Measurements from ENCODE around the gene SIGLEC5.

The SIGLEC5 gene

DNA sequence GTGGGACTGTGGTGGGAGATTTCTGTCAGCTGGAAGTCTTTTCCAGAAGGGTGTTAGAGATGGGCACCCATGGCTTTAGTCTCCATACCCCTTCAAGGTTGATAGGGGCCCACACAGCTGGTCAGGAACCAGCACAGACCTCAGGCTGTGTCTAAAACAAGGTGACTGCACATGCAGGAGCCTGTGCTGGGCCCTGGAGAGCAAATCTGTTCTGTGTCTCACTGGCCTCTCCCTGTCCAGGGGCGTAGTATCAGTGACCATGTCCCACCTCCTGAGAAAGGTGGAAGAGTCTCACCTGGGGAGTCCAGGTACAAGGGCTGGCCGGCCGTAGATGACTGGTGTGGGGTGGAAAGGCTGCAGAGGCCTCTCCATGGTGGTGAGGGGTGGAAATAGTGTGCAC lies 39.8 kb downstream of the SIGLEC5 start:
- H3F3A ChIP-seq (ENCODE audit: insufficient read depth) = no peaks in the 10 kb centered on the region
- H3K4me3 ChIP-seq (ENCODE audit: insufficient read depth, low read length, poor library complexity, severe bottlenecking) = no peak overlapping the region
- H3K79me2 ChIP-seq (ENCODE audit: insufficient read depth, low read length) = no peaks in the 10 kb centered on the region
- H2AFZ ChIP-seq (ENCODE audit: low read depth, low read length, severe bottlenecking) = no peak overlapping the region
- no peak for TF ChIP-seq EZH2phosphoT487 (conservative IDR thresholded peaks at IDR 0.05; ENCODE audit: low read length)
- TF ChIP-seq, protein P1, sequence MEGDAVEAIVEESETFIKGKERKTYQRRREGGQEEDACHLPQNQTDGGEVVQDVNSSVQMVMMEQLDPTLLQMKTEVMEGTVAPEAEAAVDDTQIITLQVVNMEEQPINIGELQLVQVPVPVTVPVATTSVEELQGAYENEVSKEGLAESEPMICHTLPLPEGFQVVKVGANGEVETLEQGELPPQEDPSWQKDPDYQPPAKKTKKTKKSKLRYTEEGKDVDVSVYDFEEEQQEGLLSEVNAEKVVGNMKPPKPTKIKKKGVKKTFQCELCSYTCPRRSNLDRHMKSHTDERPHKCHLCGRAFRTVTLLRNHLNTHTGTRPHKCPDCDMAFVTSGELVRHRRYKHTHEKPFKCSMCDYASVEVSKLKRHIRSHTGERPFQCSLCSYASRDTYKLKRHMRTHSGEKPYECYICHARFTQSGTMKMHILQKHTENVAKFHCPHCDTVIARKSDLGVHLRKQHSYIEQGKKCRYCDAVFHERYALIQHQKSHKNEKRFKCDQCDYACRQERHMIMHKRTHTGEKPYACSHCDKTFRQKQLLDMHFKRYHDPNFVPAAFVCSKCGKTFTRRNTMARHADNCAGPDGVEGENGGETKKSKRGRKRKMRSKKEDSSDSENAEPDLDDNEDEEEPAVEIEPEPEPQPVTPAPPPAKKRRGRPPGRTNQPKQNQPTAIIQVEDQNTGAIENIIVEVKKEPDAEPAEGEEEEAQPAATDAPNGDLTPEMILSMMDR (IDR thresholded peaks at IDR 0.05; ENCODE audit: insufficient read depth, low read length, poor library complexity, severe bottlenecking) = no peak
- H3K27me3 ChIP-seq (ENCODE audit: low read length) = no peaks in the 10 kb centered on the region
- no peak overlapping the region for H3K4me2 ChIP-seq (ENCODE audit: low read depth, low read length, poor library complexity, severe bottlenecking)
- H3K36me3 ChIP-seq (ENCODE audit: low read length) = no peaks in the 10 kb centered on the region
- no peaks in the 10 kb centered on the region for H3K9me2 ChIP-seq (replicated peaks; ENCODE audit: insufficient read depth, low read length)
- no peak overlapping the region for H3K27ac ChIP-seq (ENCODE audit: low read depth, low read length)
- peaks cover 21% of the 10 kb centered on the region; the same call in 1 of the 2 replicates for H3K9me3 ChIP-seq (ENCODE audit: insufficient read depth, low read length)
- no peaks in the 10 kb centered on the region for H4K20me1 ChIP-seq (ENCODE audit: low read depth, low read length)
- H3K9ac ChIP-seq (ENCODE audit: low read length) = no peak overlapping the region

DNA sequence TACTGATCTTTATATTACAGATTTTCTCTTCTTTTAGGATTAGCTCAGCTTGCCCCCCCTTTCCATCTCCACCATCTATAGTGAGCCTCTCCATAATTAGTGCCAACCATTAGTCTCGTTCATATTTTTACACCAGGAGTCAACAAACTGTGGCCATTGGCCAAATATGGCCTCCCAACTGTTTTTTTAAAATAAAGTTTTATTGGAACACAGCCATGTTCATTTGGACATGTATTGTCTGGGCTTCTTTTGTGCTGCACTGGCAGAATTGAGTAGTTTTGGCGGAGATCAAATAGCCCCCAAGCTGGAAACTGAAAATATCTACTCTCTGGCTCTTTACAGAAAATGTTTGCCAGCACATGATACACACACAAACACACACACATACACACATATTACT lies 40.7 kb downstream of the SIGLEC5 start:
- no peak overlapping the region for H3K9ac ChIP-seq (ENCODE audit: low read length)
- TF ChIP-seq, protein P1 (IDR thresholded peaks at IDR 0.05; ENCODE audit: insufficient read depth, low read length, poor library complexity, severe bottlenecking) = no peak
- no peak for TF ChIP-seq EZH2phosphoT487 (conservative IDR thresholded peaks at IDR 0.05; ENCODE audit: low read length)
- H3K4me2 ChIP-seq (ENCODE audit: low read depth, low read length, poor library complexity, severe bottlenecking) = no peak overlapping the region

DNA sequence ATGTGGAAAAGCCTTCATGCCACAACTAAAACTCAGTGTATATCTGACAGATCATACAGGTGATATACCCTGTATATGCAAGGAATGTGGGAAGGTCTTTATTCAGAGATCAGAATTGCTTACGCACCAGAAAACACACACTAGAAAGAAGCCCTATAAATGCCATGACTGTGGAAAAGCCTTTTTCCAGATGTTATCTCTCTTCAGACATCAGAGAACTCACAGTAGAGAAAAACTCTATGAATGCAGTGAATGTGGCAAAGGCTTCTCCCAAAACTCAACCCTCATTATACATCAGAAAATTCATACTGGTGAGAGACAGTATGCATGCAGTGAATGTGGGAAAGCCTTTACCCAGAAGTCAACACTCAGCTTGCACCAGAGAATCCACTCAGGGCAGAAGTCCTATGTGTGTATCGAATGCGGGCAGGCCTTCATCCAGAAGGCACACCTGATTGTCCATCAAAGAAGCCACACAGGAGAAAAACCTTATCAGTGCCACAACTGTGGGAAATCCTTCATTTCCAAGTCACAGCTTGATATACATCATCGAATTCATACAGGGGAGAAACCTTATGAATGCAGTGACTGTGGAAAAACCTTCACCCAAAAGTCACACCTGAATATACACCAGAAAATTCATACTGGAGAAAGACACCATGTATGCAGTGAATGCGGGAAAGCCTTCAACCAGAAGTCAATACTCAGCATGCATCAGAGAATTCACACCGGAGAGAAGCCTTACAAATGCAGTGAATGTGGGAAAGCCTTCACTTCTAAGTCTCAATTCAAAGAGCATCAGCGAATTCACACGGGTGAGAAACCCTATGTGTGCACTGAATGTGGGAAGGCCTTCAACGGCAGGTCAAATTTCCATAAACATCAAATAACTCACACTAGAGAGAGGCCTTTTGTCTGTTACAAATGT lies 42.7 kb downstream of the SIGLEC5 start:
- H3K9me3 ChIP-seq (ENCODE audit: insufficient read depth, low read length) = peaks cover 21% of the 10 kb centered on the region; the same call in 1 of the 2 replicates
- H2AFZ ChIP-seq (ENCODE audit: low read depth, low read length, severe bottlenecking) = no peak overlapping the region
- H3F3A ChIP-seq (ENCODE audit: insufficient read depth) = no peaks in the 10 kb centered on the region
- no peak overlapping the region for H3K4me3 ChIP-seq (ENCODE audit: insufficient read depth, low read length, poor library complexity, severe bottlenecking)
- H4K20me1 ChIP-seq (ENCODE audit: low read depth, low read length) = no peaks in the 10 kb centered on the region
- H3K4me2 ChIP-seq (ENCODE audit: low read depth, low read length, poor library complexity, severe bottlenecking) = no peak overlapping the region
- no peaks in the 10 kb centered on the region for H3K79me2 ChIP-seq (ENCODE audit: insufficient read depth, low read length)
- no peaks in the 10 kb centered on the region for H3K27me3 ChIP-seq (ENCODE audit: low read length)
- H3K27ac ChIP-seq (ENCODE audit: low read depth, low read length) = no peak overlapping the region
- H3K9me2 ChIP-seq (replicated peaks; ENCODE audit: insufficient read depth, low read length) = no peaks in the 10 kb centered on the region
- H3K9ac ChIP-seq (ENCODE audit: low read length) = no peak overlapping the region
- TF ChIP-seq, protein P1 (IDR thresholded peaks at IDR 0.05; ENCODE audit: insufficient read depth, low read length, poor library complexity, severe bottlenecking) = no peak
- no peak for TF ChIP-seq EZH2phosphoT487 (conservative IDR thresholded peaks at IDR 0.05; ENCODE audit: low read length)
- no peaks in the 10 kb centered on the region for H3K36me3 ChIP-seq (ENCODE audit: low read length)

More for the DNA sequence above, 40.7 kb downstream of the SIGLEC5 start:
- no peaks in the 10 kb centered on the region for H3K36me3 ChIP-seq (ENCODE audit: low read length)
- no peaks in the 10 kb centered on the region for H3K27me3 ChIP-seq (ENCODE audit: low read length)
- no peak overlapping the region for H3K27ac ChIP-seq (ENCODE audit: low read depth, low read length)
- no peaks in the 10 kb centered on the region for H4K20me1 ChIP-seq (ENCODE audit: low read depth, low read length)
- H3K79me2 ChIP-seq (ENCODE audit: insufficient read depth, low read length) = no peaks in the 10 kb centered on the region
- H2AFZ ChIP-seq (ENCODE audit: low read depth, low read length, severe bottlenecking) = no peak overlapping the region
- H3K9me2 ChIP-seq (replicated peaks; ENCODE audit: insufficient read depth, low read length) = no peaks in the 10 kb centered on the region
- no peaks in the 10 kb centered on the region for H3F3A ChIP-seq (ENCODE audit: insufficient read depth)
- H3K9me3 ChIP-seq (ENCODE audit: insufficient read depth, low read length) = peaks cover 21% of the 10 kb centered on the region; the same call in 1 of the 2 replicates
- H3K4me3 ChIP-seq (ENCODE audit: insufficient read depth, low read length, poor library complexity, severe bottlenecking) = no peak overlapping the region
